Right lobe of liver (tissue), 6 donors: ENCODE measurements around the gene HOXB3. TPM values are rescaled to one million over a fixed set of nuclear protein-coding genes. Genes with fewer than 3 reads are reported as not detected.

Experiments used
- ATAC-seq, 4 donors: fragments of 200-7000 bp; cut with Tn5 transposase; one replicate each; pipeline ENCODE4 v1.9.1; 2020; ENCODE audit warnings: mild to moderate bottlenecking in 4 of 4, moderate library complexity in 4 of 4
- DNase-seq, 3 donors: peaks; one replicate each; pipeline ENCODE4 v3.0.0-alpha.2; 2020
- H3K27ac ChIP-seq, 3 donors: fragments of 200-600 bp; one replicate each; pipeline ENCODE4 v1.8.0; 2022
- H3K27me3 ChIP-seq, 2 donors: fragments of 200-600 bp; one replicate each; pipeline ENCODE4 v1.8.0; 2022
- H3K36me3 ChIP-seq, 4 donors: fragments of 200-600 bp; sonication (generic) in 1 of 4; one replicate each; pipeline versions ENCODE4 v1.5.1 to v1.8.0; 2017 to 2022; ENCODE audit warnings: control low read depth in 1 of 4
- H3K4me1 ChIP-seq, 4 donors: fragments of 200-600 bp; sonication (generic) in 1 of 4; one replicate each; pipeline versions ENCODE4 v1.5.1 to v1.8.0; 2017 to 2022; ENCODE audit warnings: control low read depth in 1 of 4
- H3K4me3 ChIP-seq, 3 donors: fragments of 200-600 bp; one replicate each; pipeline ENCODE4 v1.8.0; 2022
- H3K9me3 ChIP-seq, 4 donors: fragments of 200-600 bp; sonication (generic) in 1 of 4; one replicate each; pipeline versions ENCODE4 v1.5.1 to v1.8.0; 2017 to 2022; ENCODE audit warnings: control low read depth in 1 of 4
- CTCF ChIP-seq, 4 donors: fragments of 200-600 bp in 3 of 4; fragments of 450-650 bp in 1 of 4; IDR thresholded peaks; one replicate each; pipeline versions ENCODE4 v1.5.1 to v1.8.0; 2016 to 2022; ENCODE audit warnings: antibody characterized with exemption in 4 of 4, mild to moderate bottlenecking in 2 of 4
- POLR2A ChIP-seq: fragments of 450-650 bp; IDR thresholded peaks from one replicate; pipeline ENCODE4 v1.6.1; 2017; ENCODE audit warnings: antibody characterized with exemption, mild to moderate bottlenecking
- WGBS: methylation state at CpG from one replicate; pipeline ENCODE4 v1.1.6; 2018; ENCODE audit warnings: low coverage, low lambda C conversion rate; ENCODE audit not compliant: insufficient coverage; ENCODE audit errors: missing lambda C conversion rate; 5-methylcytosine and 5-hydroxymethylcytosine counted together
- intact Hi-C, 2 donors: fragments of 100-400 bp; cut with DNase I; formaldehyde crosslinking; loops; one replicate each; pipeline versions ENCODE4 v1.11.2 to v1.14.1; 2022
- total RNA-seq, 6 experiments: library from RNA; depleted of rRNA in 2 of 6; stranded (reverse); fragments of >200 nt in 2 of 6; fragmentation: NEBNext Ultra II Directional in 3 of 6; extraction: Animal tissue kit (Norgen Biotek cat#: 25700) in 3 of 6; gene quantifications; one replicate each; pipeline versions ENCODE4 v1.1.0 to v1.2.4, GENCODE V29; 2016 to 2023
- donor health status: DM: no; HTN: yes; CAD: no.
- donor health status: DM: no; HTN: no; CAD: no.
- donor health status: DM: no; HTN: no; CAD: no.
- donor health status: DM: no; HTN: yes; CAD: no.
- donor health status: DM: no; HTN: yes; CAD: no.

HOXB3 gene
- total RNA-seq, 6 experiments from 2014 or later = 0.99 to 3.2 (median 2.6) TPM

- intact Hi-C loops = no loop called here
- Histone ChIP-seq H3K4me3 (peak overlapping the region; percentile 42 to 56 (median 45)), H3K4me1 (no peaks in the 10 kb centered on the region), H3K27ac (peak overlapping the region; percentile 64 to 78 (median 75)), H3K27me3 (peaks cover 0 to 11% of the 10 kb centered on the region in 2 donors), H3K36me3 (no peaks in the 10 kb centered on the region), H3K9me3 (no peaks in the 10 kb centered on the region)
- WGBS = 7% methylated on average over 20 of the region's 27 CpGs
- DNase-seq = no peak
- peak in 3 of 4 donors; percentile 7 to 10 (median 9) for ATAC-seq
- no peak for TF ChIP-seq CTCF (IDR thresholded peaks at IDR 0.05)
- TF ChIP-seq POLR2A = no peak
These were observed 47.9 kb downstream of the HOXB3 start for GRCh38 chr17:48542114-48542656.

- intact Hi-C loops = no loop called here
- Histone ChIP-seq H3K36me3 (no peaks in the 10 kb centered on the region), H3K4me1 (no peaks in the 10 kb centered on the region), H3K27ac (peak overlapping the region; percentile 64 to 78 (median 75)), H3K4me3 (peak overlapping the region; percentile 42 to 56 (median 45)), H3K9me3 (no peaks in the 10 kb centered on the region), H3K27me3 (peaks cover 0 to 11% of the 10 kb centered on the region in 2 donors)
- peak in 3 of 4 donors; percentile 21 to 34 (median 31) for ATAC-seq
- 9% methylated on average over 23 of the region's 36 CpGs for WGBS
- TF ChIP-seq CTCF (IDR thresholded peaks at IDR 0.05) = no peak
- no peak for TF ChIP-seq POLR2A
- DNase-seq = no peak
These were observed 48.4 kb downstream of the HOXB3 start for GRCh38 chr17:48541577-48542113.

GRCh38 chr17:48541036-48541576 lies 48.9 kb downstream of the HOXB3 start:
- TF ChIP-seq CTCF (IDR thresholded peaks at IDR 0.05) (no peak), POLR2A (no peak)
- H3K27me3 ChIP-seq = peaks cover 0 to 11% of the 10 kb centered on the region in 2 donors
- ATAC-seq = peak in 1 of 4 donors; percentile 14
- DNase-seq = no peak
- no peaks in the 10 kb centered on the region for H3K9me3 ChIP-seq
- peak overlapping the region; percentile 64 to 78 (median 75) for H3K27ac ChIP-seq
- 14% methylated on average over 12 of the region's 12 CpGs for WGBS
- H3K36me3 ChIP-seq = no peaks in the 10 kb centered on the region
- peak overlapping the region; percentile 42 to 56 (median 45) for H3K4me3 ChIP-seq
- no peaks in the 10 kb centered on the region for H3K4me1 ChIP-seq
- intact Hi-C loops = no loop called here

- H3K27me3 ChIP-seq = peaks cover 0 to 11% of the 10 kb centered on the region in 2 donors
- H3K4me1 ChIP-seq = no peaks in the 10 kb centered on the region
- no peaks in the 10 kb centered on the region for H3K9me3 ChIP-seq
- WGBS = no CpG with 5 or more reads among the region's 1 CpG
- intact Hi-C loops = no loop called here
- no peak for TF ChIP-seq CTCF (IDR thresholded peaks at IDR 0.05)
- TF ChIP-seq POLR2A = no peak
- DNase-seq = no peak
- no peak overlapping the region for H3K4me3 ChIP-seq
- H3K36me3 ChIP-seq = no peaks in the 10 kb centered on the region
- H3K27ac ChIP-seq = no peak overlapping the region
- ATAC-seq = no peak
These were observed 49.8 kb downstream of the HOXB3 start for GRCh38 chr17:48540213-48540612.
